ENCODE data around the gene CYP26C1.

CYP26C1 gene

DNA sequence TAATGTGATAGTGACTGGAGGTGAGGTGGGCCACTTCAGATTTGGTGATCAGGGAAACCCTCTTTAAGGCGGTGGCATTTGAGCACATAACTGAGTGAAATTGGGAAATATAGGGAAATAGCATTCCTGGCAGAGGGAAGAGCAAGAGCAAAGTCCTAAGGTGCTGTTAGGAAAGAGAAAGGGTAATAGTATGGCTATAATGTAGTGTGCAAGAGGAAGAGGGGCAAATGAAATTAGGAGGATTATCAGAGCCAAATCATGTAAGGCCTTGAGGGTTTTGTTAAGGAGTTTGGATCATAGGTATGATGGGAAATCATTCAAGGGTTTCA lies 27.8 kb upstream of the CYP26C1 start:
- no peak for TF ChIP-seq ZNF560 (tag by site-specific recombination; IDR thresholded peaks at IDR 0.05; ENCODE audit: borderline replicate concordance)
- no peak for TF ChIP-seq GLIS2 (tag by site-specific recombination; IDR thresholded peaks at IDR 0.05)
- no peak for TF ChIP-seq ZNF426 (tag by site-specific recombination; IDR thresholded peaks at IDR 0.05)
- TF ChIP-seq, protein P1, sequence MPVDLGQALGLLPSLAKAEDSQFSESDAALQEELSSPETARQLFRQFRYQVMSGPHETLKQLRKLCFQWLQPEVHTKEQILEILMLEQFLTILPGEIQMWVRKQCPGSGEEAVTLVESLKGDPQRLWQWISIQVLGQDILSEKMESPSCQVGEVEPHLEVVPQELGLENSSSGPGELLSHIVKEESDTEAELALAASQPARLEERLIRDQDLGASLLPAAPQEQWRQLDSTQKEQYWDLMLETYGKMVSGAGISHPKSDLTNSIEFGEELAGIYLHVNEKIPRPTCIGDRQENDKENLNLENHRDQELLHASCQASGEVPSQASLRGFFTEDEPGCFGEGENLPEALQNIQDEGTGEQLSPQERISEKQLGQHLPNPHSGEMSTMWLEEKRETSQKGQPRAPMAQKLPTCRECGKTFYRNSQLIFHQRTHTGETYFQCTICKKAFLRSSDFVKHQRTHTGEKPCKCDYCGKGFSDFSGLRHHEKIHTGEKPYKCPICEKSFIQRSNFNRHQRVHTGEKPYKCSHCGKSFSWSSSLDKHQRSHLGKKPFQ (tag by site-specific recombination; IDR thresholded peaks at IDR 0.05) = no peak
- TF ChIP-seq KLF8 (tag by site-specific recombination; IDR thresholded peaks at IDR 0.05) = no peak
- no peak for TF ChIP-seq KLF9 (tag by site-specific recombination; IDR thresholded peaks at IDR 0.05; ENCODE audit: low read depth)
- no peak for TF ChIP-seq ZNF664 (tag by site-specific recombination; IDR thresholded peaks at IDR 0.05)
- no peak for TF ChIP-seq ZNF707 (tag by site-specific recombination; IDR thresholded peaks at IDR 0.05)
- no peak for TF ChIP-seq ZNF660 (tag by site-specific recombination; IDR thresholded peaks at IDR 0.05)
- TF ChIP-seq, protein P2, sequence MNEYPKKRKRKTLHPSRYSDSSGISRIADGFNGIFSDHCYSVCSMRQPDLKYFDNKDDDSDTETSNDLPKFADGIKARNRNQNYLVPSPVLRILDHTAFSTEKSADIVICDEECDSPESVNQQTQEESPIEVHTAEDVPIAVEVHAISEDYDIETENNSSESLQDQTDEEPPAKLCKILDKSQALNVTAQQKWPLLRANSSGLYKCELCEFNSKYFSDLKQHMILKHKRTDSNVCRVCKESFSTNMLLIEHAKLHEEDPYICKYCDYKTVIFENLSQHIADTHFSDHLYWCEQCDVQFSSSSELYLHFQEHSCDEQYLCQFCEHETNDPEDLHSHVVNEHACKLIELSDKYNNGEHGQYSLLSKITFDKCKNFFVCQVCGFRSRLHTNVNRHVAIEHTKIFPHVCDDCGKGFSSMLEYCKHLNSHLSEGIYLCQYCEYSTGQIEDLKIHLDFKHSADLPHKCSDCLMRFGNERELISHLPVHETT (tag by site-specific recombination; IDR thresholded peaks at IDR 0.05) = no peak
- TF ChIP-seq TCF7L2 (IDR thresholded peaks at IDR 0.05; ENCODE audit: borderline replicate concordance, low read depth, low read length) = no peak
- no peak for TF ChIP-seq ZNF596 (tag by site-specific recombination; IDR thresholded peaks at IDR 0.05)
- no peak for TF ChIP-seq ZNF155 (tag by site-specific recombination; IDR thresholded peaks at IDR 0.05)
- TF ChIP-seq ZNF626 (tag by site-specific recombination; IDR thresholded peaks at IDR 0.05) = no peak
- no peak for TF ChIP-seq ZNF2 (tag by site-specific recombination; IDR thresholded peaks at IDR 0.05)
- no peak for TF ChIP-seq SP7 (tag by site-specific recombination; IDR thresholded peaks at IDR 0.05)
- Histone ChIP-seq H3K27ac (ENCODE audit: extremely low read depth, low read depth, low read length) (no peak overlapping the region), H3K4me1 (ENCODE audit: control insufficient read depth, insufficient read depth, low read length) (no peaks in the 10 kb centered on the region), H3K9me3 (ENCODE audit: control insufficient read depth, insufficient read depth, low read depth, low read length) (no peaks in the 10 kb centered on the region), H3K4me3 (ENCODE audit: low read depth, low read length) (no peak overlapping the region), H3K36me3 (ENCODE audit: control insufficient read depth in 2 of 2, insufficient read depth in 1 of 2, low read length in 2 of 2) (no peaks in the 10 kb centered on the region)
- POLR2A ChIA-PET = no interaction called here
- CTCF ChIA-PET = interaction anchor here (0.8 to 1.0 kb wide), 2 partner anchors 26 to 68 kb away, joined by 4 to 5 read pairs; no protein-coding TSS in a partner anchor

DNA sequence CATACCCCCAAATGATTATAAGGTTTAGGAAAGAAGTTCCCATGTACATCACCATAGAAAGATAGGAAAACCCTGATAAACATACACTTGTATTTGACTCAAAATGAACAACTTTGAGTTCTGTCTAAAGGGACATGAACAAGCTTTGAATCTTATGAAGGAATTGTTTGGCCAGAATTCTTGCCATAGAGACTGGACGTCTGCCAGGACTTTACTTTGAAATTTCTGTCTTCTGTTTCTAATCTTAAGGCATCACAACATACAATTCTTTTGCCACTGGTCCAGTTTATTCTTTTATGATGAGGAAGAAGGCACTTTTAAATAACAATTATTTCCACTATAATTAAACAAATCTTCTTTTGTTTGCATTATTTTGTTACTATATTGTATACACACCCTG lies 26.2 kb upstream of the CYP26C1 start:
- Histone ChIP-seq H3K4me1 (ENCODE audit: control insufficient read depth, insufficient read depth, low read length) (no peaks in the 10 kb centered on the region), H3K36me3 (ENCODE audit: control insufficient read depth in 2 of 2, insufficient read depth in 1 of 2, low read length in 2 of 2) (no peaks in the 10 kb centered on the region), H3K4me3 (ENCODE audit: low read depth, low read length) (no peak overlapping the region), H3K27ac (ENCODE audit: extremely low read depth, low read depth, low read length) (no peak overlapping the region), H3K9me3 (ENCODE audit: control insufficient read depth, insufficient read depth, low read depth, low read length) (no peaks in the 10 kb centered on the region)
- ChIA-PET POLR2A (no interaction called here), CTCF (interaction anchor here (0.6 to 1.8 kb wide), 4 partner anchors 9 to 84 kb away, joined by 3 to 5 read pairs (median 3); no protein-coding TSS in a partner anchor)
- TF ChIP-seq ZNF223 (tag by site-specific recombination; IDR thresholded peaks at IDR 0.05) = no peak
- no peak for TF ChIP-seq ZFP37 (tag by site-specific recombination; IDR thresholded peaks at IDR 0.05)

DNA sequence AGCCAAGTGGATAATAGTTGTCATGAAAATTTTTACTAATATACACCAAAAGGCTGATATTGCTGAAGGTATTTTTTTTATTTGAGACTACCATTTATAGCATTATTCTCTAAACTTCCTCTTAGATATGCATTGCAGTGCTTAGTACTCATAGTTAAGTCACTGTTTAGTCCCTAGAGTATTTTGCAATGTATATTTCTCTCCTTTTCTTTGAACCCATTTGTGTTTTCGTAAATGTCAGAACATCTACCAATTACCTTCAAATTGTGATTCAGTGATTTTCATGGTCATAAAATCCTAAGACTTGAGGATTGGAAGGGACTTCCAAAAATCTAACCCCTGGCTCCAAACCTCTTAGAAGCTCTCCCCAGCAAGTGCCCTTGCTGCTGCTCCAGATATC lies 21.5 kb upstream of the CYP26C1 start:
- POLR2A ChIA-PET = no interaction called here
- Histone ChIP-seq H3K27ac (ENCODE audit: extremely low read depth, low read depth, low read length) (no peak overlapping the region), H3K4me1 (ENCODE audit: control insufficient read depth, insufficient read depth, low read length) (no peaks in the 10 kb centered on the region), H3K9me3 (ENCODE audit: control insufficient read depth, insufficient read depth, low read depth, low read length) (no peaks in the 10 kb centered on the region), H3K4me3 (ENCODE audit: low read depth, low read length) (no peak overlapping the region), H3K36me3 (ENCODE audit: control insufficient read depth in 2 of 2, insufficient read depth in 1 of 2, low read length in 2 of 2) (no peaks in the 10 kb centered on the region)
- TF ChIP-seq, protein P3, sequence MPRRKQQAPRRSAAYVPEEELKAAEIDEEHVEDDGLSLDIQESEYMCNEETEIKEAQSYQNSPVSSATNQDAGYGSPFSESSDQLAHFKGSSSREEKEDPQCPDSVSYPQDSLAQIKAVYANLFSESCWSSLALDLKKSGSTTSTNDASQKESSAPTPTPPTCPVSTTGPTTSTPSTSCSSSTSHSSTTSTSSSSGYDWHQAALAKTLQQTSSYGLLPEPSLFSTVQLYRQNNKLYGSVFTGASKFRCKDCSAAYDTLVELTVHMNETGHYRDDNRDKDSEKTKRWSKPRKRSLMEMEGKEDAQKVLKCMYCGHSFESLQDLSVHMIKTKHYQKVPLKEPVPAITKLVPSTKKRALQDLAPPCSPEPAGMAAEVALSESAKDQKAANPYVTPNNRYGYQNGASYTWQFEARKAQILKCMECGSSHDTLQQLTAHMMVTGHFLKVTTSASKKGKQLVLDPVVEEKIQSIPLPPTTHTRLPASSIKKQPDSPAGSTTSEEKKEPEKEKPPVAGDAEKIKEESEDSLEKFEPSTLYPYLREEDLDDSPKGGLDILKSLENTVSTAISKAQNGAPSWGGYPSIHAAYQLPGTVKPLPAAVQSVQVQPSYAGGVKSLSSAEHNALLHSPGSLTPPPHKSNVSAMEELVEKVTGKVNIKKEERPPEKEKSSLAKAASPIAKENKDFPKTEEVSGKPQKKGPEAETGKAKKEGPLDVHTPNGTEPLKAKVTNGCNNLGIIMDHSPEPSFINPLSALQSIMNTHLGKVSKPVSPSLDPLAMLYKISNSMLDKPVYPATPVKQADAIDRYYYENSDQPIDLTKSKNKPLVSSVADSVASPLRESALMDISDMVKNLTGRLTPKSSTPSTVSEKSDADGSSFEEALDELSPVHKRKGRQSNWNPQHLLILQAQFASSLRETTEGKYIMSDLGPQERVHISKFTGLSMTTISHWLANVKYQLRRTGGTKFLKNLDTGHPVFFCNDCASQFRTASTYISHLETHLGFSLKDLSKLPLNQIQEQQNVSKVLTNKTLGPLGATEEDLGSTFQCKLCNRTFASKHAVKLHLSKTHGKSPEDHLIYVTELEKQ (tag by site-specific recombination; IDR thresholded peaks at IDR 0.05; ENCODE audit: borderline replicate concordance) = no peak
- CTCF ChIA-PET = interaction anchor here (0.7 to 1.0 kb wide), 5 partner anchors 16 to 358 kb away, joined by 3 to 4 read pairs (median 3); no protein-coding TSS in a partner anchor
